Measurements from ENCODE around the gene DNAJB6. TPM values are rescaled to one million over a fixed set of nuclear protein-coding genes. Genes with fewer than 3 reads are reported as not detected.
A peak's percentile ranks its signal among the peaks of the same experiment; 100 is the strongest.

DNAJB6 gene
- total RNA-seq, 4 donors from 2014 or later: 63.5 to 125 (median 107) TPM

GRCh38 chr7:157405914-157406810 is 69.4 kb downstream of the DNAJB6 start:
- intact Hi-C loops (cut with DNase I; ENCODE audit: low total_unique reads): no loop called here
- no peaks in the 10 kb centered on the region for H3K36me3 ChIP-seq
- TF ChIP-seq POLR2A (IDR thresholded peaks at IDR 0.05) (no peak), CTCF (IDR thresholded peaks at IDR 0.05) (no peak)
- no peak overlapping the region for H3K4me3 ChIP-seq
- no peaks in the 10 kb centered on the region for H3K9me3 ChIP-seq
- peak overlapping the region in 1 of 2 donors; percentile 65 for H3K27ac ChIP-seq
- H3K27me3 ChIP-seq: no peaks in the 10 kb centered on the region
- DNase-seq: no peak
- H3K4me1 ChIP-seq: peaks cover 0 to 12% of the 10 kb centered on the region in 2 donors

GRCh38 chr7:157406971-157407370 is 70.2 kb downstream of the DNAJB6 start:
- intact Hi-C loops (cut with DNase I; ENCODE audit: low total_unique reads): no loop called here
- no peak for DNase-seq
- H3K36me3 ChIP-seq: no peaks in the 10 kb centered on the region
- TF ChIP-seq POLR2A (IDR thresholded peaks at IDR 0.05): no peak
- TF ChIP-seq CTCF (IDR thresholded peaks at IDR 0.05): no peak
- H3K27ac ChIP-seq: no peak overlapping the region
- H3K27me3 ChIP-seq: no peaks in the 10 kb centered on the region
- H3K4me3 ChIP-seq: no peak overlapping the region
- peaks cover 0 to 12% of the 10 kb centered on the region in 2 donors for H3K4me1 ChIP-seq
- H3K9me3 ChIP-seq: no peaks in the 10 kb centered on the region

GRCh38 chr7:157407512-157408257 is 70.9 kb downstream of the DNAJB6 start:
- TF ChIP-seq CTCF (IDR thresholded peaks at IDR 0.05) (no peak), POLR2A (IDR thresholded peaks at IDR 0.05) (no peak)
- H3K9me3 ChIP-seq: no peaks in the 10 kb centered on the region
- H3K27me3 ChIP-seq: no peaks in the 10 kb centered on the region
- intact Hi-C loops (cut with DNase I; ENCODE audit: low total_unique reads): no loop called here
- no peak overlapping the region for H3K4me3 ChIP-seq
- DNase-seq: no peak
- H3K36me3 ChIP-seq: no peaks in the 10 kb centered on the region
- peaks cover 0 to 12% of the 10 kb centered on the region in 2 donors for H3K4me1 ChIP-seq
- H3K27ac ChIP-seq: no peak overlapping the region

- no peak overlapping the region for H3K27ac ChIP-seq
- intact Hi-C loops (cut with DNase I; ENCODE audit: low total_unique reads): no loop called here
- peaks cover 0 to 12% of the 10 kb centered on the region in 2 donors for H3K4me1 ChIP-seq
- DNase-seq: no peak
- H3K4me3 ChIP-seq: no peak overlapping the region
- no peaks in the 10 kb centered on the region for H3K27me3 ChIP-seq
- TF ChIP-seq POLR2A (IDR thresholded peaks at IDR 0.05) (no peak), CTCF (IDR thresholded peaks at IDR 0.05) (no peak)
- no peaks in the 10 kb centered on the region for H3K36me3 ChIP-seq
- H3K9me3 ChIP-seq: no peaks in the 10 kb centered on the region
Measured at GRCh38 chr7:157408258-157409101, 71.7 kb downstream of the DNAJB6 start.

All from uterus (tissue), 4 donors.